ENCODE results near the gene FIGNL2. TPM values are rescaled to one million over a fixed set of nuclear protein-coding genes. Genes with fewer than 3 reads are reported as not detected.

The FIGNL2 gene
- polyA plus RNA-seq, 2 of the 4 experiments (the other 2 are of a cell fraction): 0.26 to 0.46 TPM

- DNase-seq (ENCODE audit: low read depth in 1 of 2, low spot score in 1 of 2) (no peak), ATAC-seq (no peak), FAIRE-seq (no peak)
- Histone ChIP-seq H3K27ac (no peak overlapping the region), H3K9me3 (0 out of 3 replicates have a peak, but pooled peaks cover 4% of the 10 kb centered on the region), H3K4me3 (no peak overlapping the region), H3K4me2 (0 out of 3 replicates have a peak overlapping the region, but pooled peaks have one; percentile 4), H3K4me1 (no peaks in the 10 kb centered on the region)
- WGBS (ENCODE audit: missing lambda C conversion rate): 76% methylated on average over 4 of the region's 4 CpGs
- CTCF ChIA-PET: interaction anchor here (0.9 to 6.6 kb wide), 2 partner anchors 8 to 109 kb away, joined by 4 to 32 read pairs; no protein-coding TSS in a partner anchor
- TF ChIP-seq BCL3 (IDR thresholded peaks at IDR 0.05) (no peak), HOXB13 (CRISPR knock-in tag; IDR thresholded peaks at IDR 0.05; ENCODE audit: low read depth) (no peak), PBX3 (IDR thresholded peaks at IDR 0.05) (no peak), HDAC2 (IDR thresholded peaks at IDR 0.05) (no peak), ZNF302 (CRISPR knock-in tag; IDR thresholded peaks at IDR 0.05) (no peak), CHD4 (IDR thresholded peaks at IDR 0.05; ENCODE audit: borderline replicate concordance) (no peak), KDM5A (IDR thresholded peaks at IDR 0.05) (no peak), POLR2AphosphoS2 (conservative IDR thresholded peaks at IDR 0.05; ENCODE audit: low read length) (no peak), BHLHE40 (IDR thresholded peaks at IDR 0.05; ENCODE audit: low read depth, low read length) (no peak), SMC3 (IDR thresholded peaks at IDR 0.05) (no peak), USF2 (IDR thresholded peaks at IDR 0.05) (no peak), RAD21 (conservative IDR thresholded peaks at IDR 0.05 in 1 of 2, IDR thresholded peaks at IDR 0.05 in 1 of 2) (no peak), JUN (IDR thresholded peaks at IDR 0.05) (no peak), ATOH8 (CRISPR knock-in tag; IDR thresholded peaks at IDR 0.05; ENCODE audit: low read depth) (no peak), HOXA7 (CRISPR knock-in tag; IDR thresholded peaks at IDR 0.05) (no peak), CEBPB (IDR thresholded peaks at IDR 0.05) (no peak), TP53 (CRISPR knock-in tag; IDR thresholded peaks at IDR 0.05) (no peak), RNF2 (IDR thresholded peaks at IDR 0.05; ENCODE audit: borderline replicate concordance, low read depth) (no peak)
- POLR2A ChIA-PET: no interaction called here
These were observed 35.6 kb upstream of the FIGNL2 start for GRCh38 chr12:51883998-51884675.

GRCh38 chr12:51883295-51883694 lies 34.8 kb upstream of the FIGNL2 start:
- POLR2A ChIA-PET: no interaction called here
- DNase-seq (ENCODE audit: low read depth in 1 of 2, low spot score in 1 of 2) (no peak), ATAC-seq (no peak), FAIRE-seq (no peak)
- Histone ChIP-seq H3K9me3 (0 out of 3 replicates have a peak, but pooled peaks cover 4% of the 10 kb centered on the region), H3K27ac (no peak overlapping the region), H3K4me3 (no peak overlapping the region), H3K4me2 (no peak overlapping the region), H3K4me1 (no peaks in the 10 kb centered on the region)
- WGBS (ENCODE audit: missing lambda C conversion rate): 52% methylated on average over 1 of the region's 1 CpG
- TF ChIP-seq EP300 (IDR thresholded peaks at IDR 0.05) (no peak), MAFK (IDR thresholded peaks at IDR 0.05; ENCODE audit: partially characterized antibody) (no peak), HES2 (IDR thresholded peaks at IDR 0.05) (no peak)
- CTCF ChIA-PET: interaction anchor here (2.2 to 6.6 kb wide), 2 partner anchors 7 to 59 kb away, joined by 4 to 32 read pairs; no protein-coding TSS in a partner anchor

All from A549 (cell line).